HT-29 (cell line): Measurements from ENCODE around the gene RBFOX1. TPM values are rescaled to one million over a fixed set of nuclear protein-coding genes. Genes with fewer than 3 reads are reported as not detected.

ENCODE experiments used
- DNase-seq: peaks from one replicate; pipeline ENCODE4 v3.0.0-alpha.2; 2015; ENCODE audit warnings: low spot score
- total RNA-seq: library from RNA; depleted of rRNA; stranded (reverse); fragments of >200 nt; shearing (Covaris generic); gene quantifications from 2 replicates; pipeline ENCODE4 v1.2.3, GENCODE V29; 2014

RBFOX1 gene
- total RNA-seq, 1 experiment from 2014 or later, result not detected

DNA sequence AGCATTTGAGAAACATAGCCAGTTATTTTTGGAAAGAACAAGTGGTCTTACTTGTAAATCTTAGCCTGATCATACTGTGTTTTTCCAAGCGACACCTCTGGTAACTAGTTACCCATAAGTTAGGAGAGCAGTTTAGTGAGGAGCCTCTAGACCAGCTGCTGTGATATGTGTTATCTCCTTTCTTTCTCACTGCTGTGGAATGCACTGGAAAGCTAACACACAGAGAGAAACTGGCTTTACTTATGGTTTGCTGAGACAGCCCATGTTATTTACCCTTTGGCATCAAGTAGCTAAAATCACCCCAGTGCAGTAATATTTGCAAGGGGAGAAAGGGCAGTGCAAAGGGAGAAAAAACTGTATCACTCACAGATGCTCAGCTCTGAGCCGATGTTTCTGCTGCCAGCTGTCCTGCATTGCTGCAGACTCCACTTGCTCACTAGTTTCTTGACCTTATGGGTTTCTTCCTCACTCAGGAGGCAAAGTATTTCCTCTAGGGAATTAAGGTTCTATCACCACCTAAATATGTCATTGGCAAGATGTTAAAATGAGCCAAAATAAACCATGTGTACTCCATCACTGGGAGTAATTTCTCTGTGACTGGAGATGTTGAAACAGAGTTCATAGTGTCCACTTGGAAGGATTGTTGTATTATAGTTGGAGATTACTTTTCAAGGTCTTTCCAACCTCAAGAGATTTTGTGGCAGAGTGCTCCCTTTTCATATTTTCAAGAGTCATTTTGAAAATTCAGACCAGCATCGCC, 2.3 kb downstream of the RBFOX1 start:
- DNase-seq, result no peak

DNA sequence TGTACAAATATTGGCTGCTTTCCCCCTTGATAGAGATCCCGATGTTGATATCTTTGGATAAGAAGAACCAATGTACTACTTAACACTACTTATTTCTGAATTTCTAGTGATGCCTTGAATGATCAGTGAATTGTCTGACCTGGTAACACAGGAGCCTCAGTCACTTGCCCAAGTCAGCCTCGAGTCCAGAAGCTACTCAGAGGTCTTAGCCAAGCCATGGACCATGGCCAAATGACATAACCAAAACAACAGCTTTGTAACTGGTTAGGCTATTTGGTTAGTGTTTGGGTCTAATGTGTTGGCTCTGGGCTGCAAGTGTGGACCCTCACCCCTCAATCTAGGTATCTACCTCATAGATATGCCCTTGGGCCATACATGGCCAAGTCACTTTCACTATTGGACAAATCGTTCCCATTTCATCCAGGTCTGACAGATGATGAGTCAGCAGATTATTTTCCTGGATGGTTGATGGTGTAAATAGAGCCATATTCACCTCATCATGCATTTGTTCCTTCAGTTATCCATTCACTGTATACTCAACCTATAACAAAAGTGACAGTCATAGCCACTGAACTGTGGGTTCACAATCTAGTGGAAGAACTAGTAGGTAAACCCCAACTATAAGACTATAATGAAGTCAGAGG, 3.5 kb downstream of the RBFOX1 start:
- no peak for DNase-seq

DNA sequence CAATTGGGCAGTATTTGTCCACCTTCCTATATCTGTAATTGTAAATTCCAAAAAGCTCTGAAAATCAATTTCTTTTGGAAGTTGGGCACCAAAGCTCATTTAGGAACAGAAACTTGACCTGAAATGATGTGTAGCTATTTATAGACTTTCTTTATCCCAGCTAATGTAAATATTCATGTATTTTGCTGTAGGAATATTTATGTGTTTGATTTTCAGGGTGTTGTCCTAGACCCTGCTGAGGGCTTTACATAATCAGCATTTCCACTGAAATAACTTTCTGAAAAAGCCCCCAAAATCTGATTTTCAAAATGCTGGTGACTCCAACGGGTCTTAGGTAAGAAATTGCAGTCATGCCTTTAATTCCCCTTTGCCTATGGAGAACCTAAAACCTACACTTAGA, 4.1 kb downstream of the RBFOX1 start:
- no peak for DNase-seq

DNA sequence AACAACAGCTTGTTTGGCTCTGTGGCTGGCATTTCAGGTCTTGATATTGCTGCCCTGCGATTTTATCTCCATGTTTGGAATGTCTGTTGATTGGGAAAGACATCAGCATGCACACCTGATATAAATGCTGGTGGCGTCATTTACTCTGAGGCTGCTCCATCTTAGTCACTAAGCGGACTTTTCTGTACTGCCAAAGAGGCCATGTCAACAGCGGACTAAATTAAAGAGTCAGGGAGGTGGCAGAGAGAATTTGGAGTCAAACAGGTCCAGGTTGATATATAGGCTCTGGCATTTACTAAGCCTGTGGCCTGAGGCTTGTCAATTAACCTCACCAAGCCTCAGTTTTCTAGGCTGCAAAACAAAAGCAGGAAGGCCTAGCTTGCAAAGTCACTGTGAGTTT, 6.2 kb downstream of the RBFOX1 start:
- DNase-seq, result no peak

DNA sequence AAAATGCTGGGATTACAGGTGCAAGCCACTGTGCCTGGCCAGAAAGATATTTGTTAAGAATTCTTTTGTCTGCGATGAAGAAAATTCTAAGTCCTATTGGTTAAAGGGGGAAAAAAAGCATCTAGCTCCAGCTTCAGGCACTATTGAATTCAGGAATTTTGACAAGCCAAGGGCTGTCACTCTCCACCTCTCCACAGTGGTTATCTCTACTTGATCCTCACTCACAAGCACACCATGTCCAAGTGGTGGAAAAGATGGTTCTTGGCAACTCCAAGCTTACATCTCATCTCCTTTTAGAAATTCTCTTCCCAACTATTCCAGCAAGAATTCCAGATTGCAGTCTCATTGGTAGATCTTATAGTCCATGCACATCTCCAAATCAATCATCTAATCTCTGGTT, 7.1 kb downstream of the RBFOX1 start:
- DNase-seq, result no peak

DNA sequence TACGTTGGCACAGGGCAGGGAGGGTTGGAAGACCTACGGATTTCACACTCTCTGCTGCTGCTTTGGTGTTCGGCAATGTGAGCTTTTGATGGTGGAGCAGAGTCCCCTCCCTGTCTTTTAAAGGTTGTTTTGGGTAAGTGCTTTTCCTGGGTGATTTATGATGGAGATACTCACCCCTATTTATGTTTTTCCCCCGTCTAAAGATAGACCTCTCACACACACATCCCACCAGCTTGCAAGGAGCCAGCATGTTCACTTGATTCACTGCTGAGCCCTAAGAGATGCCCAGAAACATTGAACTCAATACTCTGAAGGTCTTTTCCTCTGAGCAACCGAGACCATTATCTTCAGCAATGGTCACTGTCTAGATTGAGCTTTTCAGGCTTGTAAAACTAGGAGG, 8.3 kb downstream of the RBFOX1 start:
- no peak for DNase-seq

DNA sequence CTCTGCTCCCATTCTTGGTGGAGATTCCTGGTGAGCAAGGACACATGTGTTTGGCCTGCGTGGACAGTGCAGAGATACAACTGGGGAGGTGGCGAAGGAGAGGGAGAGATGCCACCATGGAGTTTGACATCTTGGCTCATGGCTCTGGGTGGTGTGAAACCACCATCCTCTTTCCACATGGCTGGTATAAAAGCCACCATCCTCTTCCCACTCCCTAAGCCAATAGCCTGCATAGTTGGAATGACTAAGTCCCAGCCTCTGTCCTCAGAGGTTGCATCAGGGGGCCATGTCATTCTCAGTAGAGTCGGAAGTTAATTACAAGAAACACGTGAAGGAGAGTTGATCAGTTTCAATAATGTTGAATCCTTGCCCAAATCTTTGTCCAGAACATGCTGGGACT, 10.0 kb downstream of the RBFOX1 start:
- no peak for DNase-seq

DNA sequence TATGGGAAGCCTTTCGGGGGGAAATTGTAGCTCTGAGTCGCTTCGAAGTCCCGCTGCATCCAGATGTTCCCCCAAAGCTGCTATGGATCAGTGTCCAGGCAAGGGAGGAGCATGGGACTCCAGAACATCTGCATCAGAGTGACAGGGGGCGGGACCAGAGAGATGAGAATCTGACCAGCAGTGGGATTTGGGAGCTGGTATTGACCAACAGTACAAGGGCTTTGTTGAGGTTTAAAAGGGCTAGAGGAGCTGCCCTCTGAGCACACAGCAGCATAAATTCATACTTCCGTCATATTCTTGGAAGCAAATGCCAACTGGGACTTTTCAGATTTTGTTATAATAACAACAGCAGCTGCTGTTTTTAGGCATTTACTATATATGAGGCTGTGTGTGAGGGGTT, 10.6 kb downstream of the RBFOX1 start:
- no peak for DNase-seq

DNA sequence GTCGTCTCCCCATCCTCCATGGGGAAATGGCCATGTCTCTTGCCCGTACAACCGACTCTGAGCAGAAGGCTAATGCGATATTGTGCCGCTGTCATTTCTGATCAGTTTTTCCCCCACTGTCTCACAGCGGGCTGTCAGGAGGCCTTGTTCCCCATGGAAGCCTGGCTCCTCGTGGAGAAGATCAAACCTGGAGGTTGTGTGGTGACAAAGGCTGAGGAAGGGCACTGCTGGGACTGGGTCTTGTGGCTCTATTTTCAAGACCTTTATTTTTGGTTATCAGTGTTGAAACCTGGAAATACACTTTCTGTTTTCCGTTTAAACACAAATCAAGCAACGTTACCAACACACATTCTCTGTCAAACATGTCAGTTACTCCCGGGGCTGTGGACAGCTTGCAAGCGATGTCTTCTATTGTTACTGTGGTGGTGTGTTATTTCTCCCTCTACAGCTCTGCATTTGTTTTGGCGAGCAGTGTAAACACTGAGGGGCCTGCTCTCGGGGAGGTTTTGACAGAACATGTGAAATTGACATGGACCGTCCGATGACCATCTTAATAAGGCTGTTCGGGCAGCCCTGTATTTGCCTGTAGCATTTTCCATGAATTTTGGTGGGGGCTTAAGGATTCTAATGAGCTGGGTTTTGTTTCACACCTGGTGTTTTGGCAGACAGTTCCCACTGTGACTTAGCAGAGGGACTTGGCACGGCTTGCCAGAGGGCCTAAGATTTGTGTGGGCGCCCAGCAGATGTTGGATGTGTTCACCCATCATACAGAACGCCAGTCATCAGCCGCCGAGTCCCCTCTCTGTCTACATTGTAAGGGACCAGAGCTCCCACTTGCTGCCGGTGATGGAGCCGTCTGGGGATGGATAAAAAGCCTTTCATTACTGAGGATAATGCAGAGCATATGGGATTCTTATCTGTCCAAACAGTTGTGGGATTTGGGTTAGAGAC, 12.5 kb downstream of the RBFOX1 start:
- no peak for DNase-seq

DNA sequence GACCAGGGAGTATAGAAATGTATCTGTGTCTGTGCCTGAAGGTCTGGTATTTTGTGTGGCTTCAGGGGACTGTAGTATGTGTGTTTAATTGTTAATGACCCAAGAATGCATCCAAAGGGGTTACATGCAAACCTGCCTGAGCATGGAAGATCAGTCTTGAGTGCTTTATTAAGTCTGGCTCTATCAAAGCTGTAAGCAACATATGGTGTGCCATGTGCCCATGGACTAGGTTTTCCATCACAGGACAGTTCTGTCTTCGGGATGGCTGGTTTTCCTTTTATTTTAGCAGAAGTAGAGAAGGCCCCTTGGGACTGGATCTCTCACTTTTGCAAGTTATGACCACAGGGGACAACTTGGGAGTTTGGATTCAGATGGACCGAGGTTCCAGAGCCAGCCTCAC, 18.2 kb downstream of the RBFOX1 start:
- no peak for DNase-seq

DNA sequence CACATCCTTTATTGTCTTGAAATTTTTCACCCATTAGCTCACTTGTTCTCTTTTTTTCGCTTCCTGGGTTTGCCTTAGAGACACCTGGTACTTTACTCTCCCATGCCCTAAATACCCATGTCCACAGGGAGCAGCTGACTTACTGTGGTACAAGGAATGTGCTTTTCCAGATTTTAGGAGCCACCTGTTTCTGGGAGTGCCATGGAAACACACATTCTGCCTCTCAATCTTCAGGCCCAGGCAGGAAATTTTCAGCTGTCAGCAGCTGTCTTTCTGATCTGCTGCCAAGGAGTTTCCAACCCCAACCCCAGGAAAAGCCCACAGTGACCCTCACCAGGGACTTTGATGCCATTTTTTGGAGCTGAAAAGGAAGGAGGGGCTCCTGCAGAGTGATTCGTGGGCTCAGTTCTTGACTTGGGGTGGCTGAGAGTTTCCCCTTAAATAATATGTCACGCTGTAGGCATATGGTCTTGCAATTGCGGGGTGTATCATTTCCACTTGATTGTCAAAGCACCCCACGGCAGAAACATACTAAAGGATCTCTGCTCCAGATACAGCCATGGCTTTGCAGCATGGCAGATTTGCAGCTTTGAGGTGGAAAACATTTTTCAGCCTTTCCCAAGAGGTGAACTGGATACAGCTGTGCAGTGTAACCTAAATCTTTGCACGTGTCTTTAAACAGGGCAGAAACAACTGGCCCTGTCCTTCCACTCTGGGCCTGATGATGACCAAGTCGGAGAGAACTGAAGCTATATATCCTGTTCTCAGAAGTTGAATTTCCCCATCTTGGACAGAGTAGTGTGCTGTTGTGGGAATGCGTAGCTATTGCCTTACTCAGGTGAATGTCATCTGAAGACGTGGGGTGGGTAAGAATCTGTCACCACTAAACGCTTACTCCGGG, 19.2 kb downstream of the RBFOX1 start:
- no peak for DNase-seq

DNA sequence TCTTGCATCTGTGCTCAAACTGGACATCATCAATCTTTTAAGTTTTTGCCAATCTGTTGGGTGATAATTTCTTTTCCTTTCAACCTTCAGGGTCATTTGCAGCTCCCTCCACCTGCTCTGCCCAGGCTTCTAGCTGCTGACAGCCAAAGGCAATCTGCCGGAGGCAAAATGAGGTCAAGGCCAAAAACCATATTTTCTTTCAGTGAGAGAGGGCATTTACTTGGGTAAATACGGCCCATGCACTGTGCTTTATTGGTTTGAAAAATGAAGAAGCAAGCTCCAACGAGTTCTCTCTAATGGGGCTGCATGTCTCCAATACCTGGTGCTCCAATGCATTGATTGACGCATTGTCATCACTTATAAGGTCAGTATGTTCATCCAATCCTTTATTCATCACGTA, 23.1 kb downstream of the RBFOX1 start:
- DNase-seq, result no peak

DNA sequence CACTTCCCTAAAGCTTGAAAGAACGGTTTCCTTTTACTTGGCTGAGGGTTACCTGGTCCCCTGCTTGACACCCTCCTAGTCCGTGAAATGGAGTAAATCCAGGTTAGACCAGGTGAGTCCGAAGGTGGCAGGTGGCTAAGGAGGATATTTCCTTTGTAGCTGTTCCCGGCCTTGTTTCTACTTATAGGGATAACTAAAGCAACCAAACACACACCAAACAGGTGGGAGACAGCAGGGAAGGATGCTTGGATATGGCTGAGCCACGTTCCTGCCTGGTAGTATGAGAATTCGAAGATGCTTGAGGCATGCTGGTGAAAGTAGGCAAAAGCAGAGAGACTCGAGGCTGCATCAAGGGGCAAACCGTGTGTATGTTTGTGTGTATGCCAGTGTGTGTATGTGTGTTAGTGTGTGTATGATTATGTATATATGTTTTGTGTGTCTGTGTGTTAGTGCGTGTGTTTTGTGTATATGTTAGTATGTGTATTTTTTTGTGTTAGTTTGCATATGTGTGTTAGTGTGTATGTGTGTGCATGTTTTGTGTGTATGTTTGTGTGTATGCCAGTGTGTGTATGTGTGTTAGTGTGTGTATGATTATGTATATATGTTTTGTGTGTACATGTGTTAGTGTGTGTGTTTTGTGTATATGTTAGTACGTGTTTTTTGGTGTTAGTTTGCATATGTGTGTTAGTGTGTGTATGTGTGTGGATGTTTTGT, 28.9 kb downstream of the RBFOX1 start:
- no peak for DNase-seq

DNA sequence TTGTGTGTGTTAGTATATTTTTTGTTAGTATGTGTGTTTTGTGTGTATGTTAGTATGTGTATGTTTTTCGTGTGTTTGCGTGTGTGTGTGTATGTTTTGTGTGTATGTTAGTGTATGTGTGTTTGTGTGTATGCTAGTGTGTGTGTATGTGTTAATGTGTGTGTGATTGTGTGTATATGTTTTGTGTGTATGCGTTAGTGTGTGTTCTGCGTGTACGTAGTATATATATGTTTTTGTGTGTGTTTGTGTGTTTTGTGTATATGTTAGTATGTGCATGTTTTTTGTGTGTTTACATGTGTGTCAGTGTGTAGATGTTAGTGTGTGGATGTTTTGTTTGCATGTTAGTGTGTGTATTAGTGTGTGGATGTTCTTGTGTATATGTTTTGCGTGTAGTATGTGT, 29.6 kb downstream of the RBFOX1 start:
- DNase-seq, result no peak

DNA sequence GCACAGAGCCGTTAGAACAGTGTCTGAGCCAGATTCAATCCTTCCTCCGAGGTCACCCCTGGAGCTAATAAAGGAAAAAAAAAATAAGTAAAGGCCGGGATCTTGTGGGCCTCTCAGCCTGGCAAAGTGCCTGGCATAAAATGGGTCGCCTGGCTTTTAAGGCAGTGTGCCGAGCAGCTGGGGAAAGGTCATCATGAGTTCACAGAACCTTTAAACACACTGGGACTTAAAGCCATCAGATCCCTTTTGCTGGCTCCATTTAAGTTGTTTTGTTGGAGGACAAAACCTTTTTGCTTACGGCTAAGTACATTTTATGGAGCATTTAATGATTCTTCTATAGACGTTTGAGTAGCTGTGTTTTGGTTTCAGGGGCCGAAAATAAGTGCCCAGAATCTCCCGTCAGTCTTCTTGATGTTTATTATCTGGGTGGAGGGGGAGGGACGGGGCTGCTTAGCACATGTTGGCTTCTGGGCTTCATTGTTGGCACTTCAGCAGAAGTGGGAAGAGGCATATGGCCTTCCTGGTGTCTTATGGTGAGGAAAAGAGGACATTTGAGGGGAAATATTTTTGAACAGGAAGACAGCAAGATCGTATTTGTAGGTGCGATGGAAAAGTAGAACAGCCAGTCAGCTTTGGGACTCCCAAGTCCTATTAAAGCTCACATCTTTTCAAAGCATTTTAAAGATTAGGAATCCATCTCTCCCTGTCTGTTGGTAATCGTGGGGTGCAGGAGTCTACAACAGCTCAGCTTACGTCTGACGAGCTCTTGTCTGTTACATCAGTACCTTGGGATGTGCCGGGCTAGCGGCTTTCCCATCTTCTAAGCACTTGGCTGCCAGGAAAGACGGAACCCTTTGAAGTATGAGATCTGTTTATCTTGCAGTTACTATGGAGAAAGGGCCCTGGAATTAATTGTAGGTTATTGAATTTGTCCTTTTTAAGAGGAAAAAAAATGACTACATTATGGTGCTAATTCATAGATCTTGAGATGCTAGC, 31.1 kb downstream of the RBFOX1 start:
- no peak for DNase-seq

DNA sequence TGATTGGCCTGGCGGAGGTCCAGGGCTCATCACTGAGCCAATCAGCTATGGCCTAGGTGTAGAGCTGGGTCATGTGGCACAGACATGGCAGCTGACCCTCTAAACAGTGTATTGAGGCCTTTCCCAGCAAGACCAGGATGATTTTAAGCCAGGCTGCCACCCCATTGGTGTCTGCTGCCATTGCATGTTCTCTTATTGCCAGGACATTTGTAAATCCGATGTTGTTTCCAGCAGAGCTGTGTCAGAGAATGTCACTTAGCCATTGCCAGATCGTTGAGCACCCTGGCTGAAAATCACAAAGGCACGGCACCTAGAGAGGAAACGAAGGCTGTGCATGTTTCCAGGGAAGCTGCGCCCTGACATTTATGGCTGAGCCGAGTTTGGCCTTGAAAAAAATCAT, 33.4 kb downstream of the RBFOX1 start:
- DNase-seq, result no peak

DNA sequence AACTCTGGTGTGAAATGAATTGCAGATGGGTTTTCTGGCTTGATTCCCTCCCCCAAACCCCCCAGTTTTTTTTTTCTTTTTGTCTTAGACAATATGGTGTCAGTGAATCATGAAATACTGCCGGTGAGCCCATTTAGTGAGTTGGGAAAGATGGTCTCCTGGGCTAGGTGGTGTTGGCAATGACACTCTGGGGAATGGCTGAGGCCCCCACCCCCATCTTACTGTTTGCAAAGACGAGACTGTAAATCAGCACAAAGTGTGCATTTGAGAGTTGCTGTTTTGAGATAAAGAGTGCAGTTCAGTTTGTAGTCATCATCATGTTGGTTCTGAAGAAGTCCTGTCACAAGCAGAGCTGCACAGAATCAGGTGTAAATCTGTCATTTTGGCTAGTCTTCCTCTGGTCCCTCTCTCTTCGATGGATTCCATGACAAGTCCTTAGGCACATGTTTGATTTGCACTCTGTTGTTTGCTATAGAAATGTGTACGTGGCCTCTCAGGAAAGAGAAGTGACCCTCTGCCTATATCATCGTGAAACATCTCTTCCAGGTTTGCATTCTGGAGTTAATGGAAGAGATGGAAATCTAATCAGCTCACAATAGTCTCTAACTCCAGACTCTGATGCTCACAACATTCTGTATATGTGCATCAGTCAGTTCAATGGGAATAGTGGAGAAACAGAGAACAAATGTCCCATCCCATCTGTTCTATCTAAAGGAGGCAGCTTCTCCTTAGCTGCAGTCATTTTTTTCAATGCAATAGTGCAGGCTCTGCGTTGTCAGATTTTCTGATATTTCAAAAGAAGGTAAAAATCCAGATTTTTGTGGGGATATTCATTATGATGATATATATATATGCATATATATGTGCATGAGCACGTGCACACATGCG, 34.6 kb downstream of the RBFOX1 start:
- DNase-seq, result no peak

DNA sequence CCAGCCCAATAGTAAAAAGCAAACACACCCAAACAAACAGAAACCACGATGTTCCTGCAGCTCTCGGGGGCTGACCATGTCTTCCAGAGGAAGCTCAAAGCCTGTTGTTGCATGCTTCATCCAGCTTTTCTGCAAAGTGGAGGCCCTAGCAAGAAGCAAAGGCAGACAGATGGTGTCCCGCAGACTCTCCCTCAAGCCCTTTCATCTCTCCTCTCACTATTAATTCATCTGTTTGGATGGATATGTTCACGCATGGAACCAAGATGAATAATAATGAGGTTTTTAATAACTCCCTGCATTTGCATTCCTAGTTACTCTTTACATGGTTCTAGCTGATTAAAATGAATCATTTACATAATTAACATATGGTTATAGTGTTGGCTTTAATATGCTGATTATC, 36.6 kb downstream of the RBFOX1 start:
- no peak for DNase-seq
